K562 (cell line): ENCODE measurements around the gene PDZD2. TPM values are rescaled to one million over a fixed set of nuclear protein-coding genes. Genes with fewer than 3 reads are reported as not detected.

ENCODE experiments used
- ATAC-seq: fragments of 200-7000 bp; cut with Tn5 transposase; 3 replicates; pipeline ENCODE4 v1.9.1; 2020; ENCODE audit warnings: moderate library complexity
- BruUV-seq: library from RNA; stranded (reverse); fragments of 400-500 nt; replicated peaks from 2 replicates; lab custom pipeline; 2021; lab: Mats Ljungman, UMichigan
- CTCF ChIA-PET: fragments of 300-600 bp; formaldehyde crosslinking; extraction: SDS; loops from one replicate; lab custom pipeline; 2021; ENCODE audit warnings: low intra/inter-chr PET ratio; lab: Yijun Ruan, JAX
- POLR2A ChIA-PET: fragments of 300-600, 350-650 bp; sonication (Branson Sonifier 250); formaldehyde crosslinking; extraction: SDS; loops from one replicate; lab custom pipeline; 2021; ENCODE audit warnings: antibody characterized with exemption, inconsistent platforms; lab: Yijun Ruan, JAX
- DNase-seq, 4 experiments: peaks; one replicate each; pipeline versions ENCODE4 v3.0.0 to v3.0.0-alpha.2; 2011 to 2018; ENCODE audit warnings: low spot score in 3 of 4, mixed read lengths in 3 of 4; ENCODE audit errors: extremely low read depth in 1 of 4
- FAIRE-seq: peaks from 2 replicates; lab custom pipeline; 2011; peaks lifted over from hg19 to GRCh38; lab: Jason Lieb, UNC
- H2AFZ ChIP-seq: 2 replicates; pipeline ENCODE4 v1.6.0; 2011; ENCODE audit warnings: low read depth, low read length, control low read depth, inconsistent platforms
- H3K27ac ChIP-seq: fragments of 200-600 bp; 3 replicates; pipeline ENCODE4 v1.8.0; 2011; ENCODE audit warnings: low read depth, mild to moderate bottlenecking, control low read depth, inconsistent platforms, low read length, moderate library complexity, mixed read lengths; ENCODE audit errors: extremely low read depth
- H3K27me3 ChIP-seq, 2 experiments: fragments of 300-600 bp in 1 of 2; 2 replicates in 1 of 2; 3 replicates in 1 of 2; pipeline versions ENCODE4 v1.6.0 to v1.8.0; 2011; ENCODE audit warnings: inconsistent platforms in 2 of 2, low read length in 2 of 2, mild to moderate bottlenecking in 1 of 2, mixed read lengths in 1 of 2, moderate library complexity in 1 of 2; ENCODE audit not compliant: control insufficient read depth in 2 of 2, insufficient read depth in 2 of 2
- H3K36me3 ChIP-seq: fragments of 300-600 bp; 3 replicates; pipeline ENCODE4 v1.8.0; 2011; ENCODE audit warnings: mild to moderate bottlenecking, low read length, inconsistent platforms; ENCODE audit not compliant: control insufficient read depth, insufficient read depth
- H3K4me1 ChIP-seq, 2 experiments: fragments of 200-600 bp in 1 of 2; replicated peaks in 1 of 2; 2 replicates in 1 of 2; 3 replicates in 1 of 2; pipeline versions ENCODE4 v1.5.1 to v1.8.0; 2011; ENCODE audit warnings: inconsistent platforms in 2 of 2, low read length in 2 of 2, mild to moderate bottlenecking in 1 of 2, mixed read lengths in 1 of 2, moderate library complexity in 1 of 2; ENCODE audit not compliant: control insufficient read depth in 2 of 2, insufficient read depth in 2 of 2
- H3K4me2 ChIP-seq: 2 replicates; pipeline ENCODE4 v1.6.1; 2011; ENCODE audit warnings: low read length, control low read depth, inconsistent platforms, mixed read lengths; ENCODE audit not compliant: insufficient read depth
- H3K4me3 ChIP-seq: fragments of 200-600 bp; sonication (generic), shearing (Covaris generic); 2 replicates; pipeline ENCODE4 v1.5.1; 2016; ENCODE audit warnings: control low read depth, inconsistent platforms
- H3K79me2 ChIP-seq: fragments of 200-600 bp; 3 replicates; pipeline ENCODE4 v1.8.0; 2011; ENCODE audit warnings: low read length, inconsistent platforms; ENCODE audit not compliant: control insufficient read depth, insufficient read depth
- H3K9ac ChIP-seq, 2 experiments: 2 replicates each; pipeline versions ENCODE4 v1.6.0 to v1.6.1; 2011; ENCODE audit warnings: low read depth in 2 of 2, low read length in 2 of 2, control low read depth in 1 of 2, inconsistent platforms in 1 of 2, mild to moderate bottlenecking in 1 of 2, mixed read lengths in 1 of 2; ENCODE audit not compliant: insufficient read depth in 1 of 2
- H3K9me1 ChIP-seq: one replicate; pipeline ENCODE4 v1.6.0; 2011; ENCODE audit warnings: inconsistent platforms, mild to moderate bottlenecking, low read length, moderate library complexity; ENCODE audit not compliant: control insufficient read depth, insufficient read depth
- H3K9me3 ChIP-seq: replicated peaks from 2 replicates; pipeline ENCODE4 v1.5.1; 2011; ENCODE audit warnings: low read depth, low read length, inconsistent platforms; ENCODE audit not compliant: control insufficient read depth, insufficient read depth
- H4K20me1 ChIP-seq: replicated peaks from 2 replicates; pipeline ENCODE4 v1.6.1; 2011; ENCODE audit warnings: low read length, inconsistent platforms, mixed read lengths; ENCODE audit not compliant: control insufficient read depth, insufficient read depth
- ASH1L ChIP-seq: fragments of 450-650 bp; IDR thresholded peaks from 2 replicates; pipeline ENCODE4 v1.6.1; 2018; ENCODE audit warnings: borderline replicate concordance, mild to moderate bottlenecking, low read depth; ENCODE audit not compliant: partially characterized antibody
- BDP1 ChIP-seq: IDR thresholded peaks from 3 replicates; pipeline ENCODE4 v1.6.1; 2011; ENCODE audit not compliant: insufficient read length, insufficient read depth
- CREB3L1 ChIP-seq: fragments of 450-650 bp; IDR thresholded peaks from 2 replicates; pipeline ENCODE4 v1.6.1; 2014; ENCODE audit warnings: low read depth, mild to moderate bottlenecking, moderate library complexity, borderline replicate concordance
- DLX4 ChIP-seq: fragments of 250-450 bp; sonication (Bioruptor Pico); IDR thresholded peaks from 2 replicates; pipeline ENCODE4 v1.6.1; 2021; ENCODE audit warnings: mild to moderate bottlenecking
- ELF2 ChIP-seq: fragments of 250-450 bp; sonication (Bioruptor Pico); IDR thresholded peaks from 2 replicates; pipeline ENCODE4 v1.5.0; 2021; ENCODE audit warnings: mild to moderate bottlenecking
- ELF4 ChIP-seq: fragments of 450-650 bp; formaldehyde crosslinking; IDR thresholded peaks from 2 replicates; pipeline ENCODE4 v1.4.0; 2022; ENCODE audit warnings: missing genetic modification characterization
- L3MBTL2 ChIP-seq: fragments of 450-650 bp; IDR thresholded peaks from 2 replicates; pipeline ENCODE4 v1.6.1; 2016; ENCODE audit warnings: mild to moderate bottlenecking, moderate library complexity
- NKRF ChIP-seq: fragments of 450-650 bp; IDR thresholded peaks from 2 replicates; pipeline ENCODE4 v1.6.1; 2016; ENCODE audit warnings: borderline replicate concordance
- SMAD2 ChIP-seq: fragments of 150-350 bp; IDR thresholded peaks from 2 replicates; pipeline ENCODE4 v1.6.1; 2014; ENCODE audit warnings: low read depth, mild to moderate bottlenecking, low read length
- SPI1 ChIP-seq: IDR thresholded peaks from 2 replicates; pipeline ENCODE4 v1.6.1; 2011; ENCODE audit warnings: low read depth, low read length, control low read depth, borderline replicate concordance
- TAF1 ChIP-seq: IDR thresholded peaks from 2 replicates; pipeline ENCODE4 v1.6.1; 2011; ENCODE audit warnings: mild to moderate bottlenecking, low read length, moderate library complexity; ENCODE audit not compliant: insufficient read depth, control insufficient read depth, severe bottlenecking; ENCODE audit errors: extremely low read depth
- ZNF583 ChIP-seq: fragments of 250-450 bp; sonication (Bioruptor Pico); IDR thresholded peaks from 2 replicates; pipeline ENCODE4 v1.4.0; 2020
- WGBS: fragments of 100-300 bp; shearing (Covaris generic); methylation state at CpG from one replicate; pipeline ENCODE4 v1.1.6; 2016; ENCODE audit warnings: low coverage, mixed read lengths; ENCODE audit not compliant: insufficient coverage; ENCODE audit errors: missing lambda C conversion rate; 5-methylcytosine and 5-hydroxymethylcytosine counted together
- in situ Hi-C: fragments of 300-500 bp; cut with MboI; formaldehyde crosslinking; loops from 4 replicates; pipeline ENCODE4 v1.15.0; 2018; ENCODE audit warnings: inconsistent platforms, mixed read lengths
- intact Hi-C: fragments of 100-400 bp; cut with micrococcal nuclease; formaldehyde crosslinking; loops from 2 replicates; pipeline ENCODE4 v1.14.2; 2022
- polyA plus RNA-seq, 8 experiments: library from polyadenylated mRNA; depleted of rRNA in 4 of 8; stranded (reverse) in 5 of 8; unstranded in 3 of 8; fragments of >200 nt; fragmentation: Nextera tagmentation in 2 of 8; fragmentation: Illumina TruSeq in 1 of 8; extraction: Ambion mirVana in 2 of 8; extraction: Trizol in 1 of 8; gene quantifications; 2 replicates each; pipeline versions ENCODE4 v1.2.1 to v1.2.3, GENCODE V29; 2011 to 2014; ENCODE audit warnings: inconsistent platforms in 1 of 8, missing spikeins in 1 of 8
- total RNA-seq, 7 experiments: library from RNA; depleted of rRNA in 6 of 7; stranded (reverse); fragments of >200 nt in 6 of 7; fragmentation: Illumina TruSeq in 2 of 7; extraction: Trizol in 2 of 7; gene quantifications; 2 replicates each; pipeline versions ENCODE4 v1.2.1 to v1.2.3, GENCODE V29; 2011 to 2021; ENCODE audit warnings: low replicate concordance in 1 of 7

The PDZD2 gene
- total and polyA plus RNA-seq, 9 of the 15 experiments (the other 6 are each of a cell fraction or from before 2014, with no cell fraction given): 0.02 to 0.08 (median 0.04) TPM; not detected in 6

- Histone ChIP-seq H3K4me3 (no peak overlapping the region), H4K20me1 (no peaks in the 10 kb centered on the region), H3K9ac (no peak overlapping the region), H3K9me1 (no peaks in the 10 kb centered on the region), H3K36me3 (no peaks in the 10 kb centered on the region), H3K79me2 (no peaks in the 10 kb centered on the region), H3K4me1 (no peaks in the 10 kb centered on the region), H3K27me3 (peaks cover 13 to 18% of the 10 kb centered on the region in 2 experiments; a peak in 4 of 5 replicates), H2AFZ (no peak overlapping the region), H3K4me2 (no peak overlapping the region), H3K27ac (no peak overlapping the region), H3K9me3 (no peaks in the 10 kb centered on the region)
- ATAC-seq: no peak
- TF ChIP-seq CREB3L1 (no peak), ZNF583 (CRISPR knock-in tag) (no peak), TAF1 (no peak), NKRF (no peak), SPI1 (no peak), SMAD2 (no peak), BDP1 (no peak), ASH1L (no peak), L3MBTL2 (no peak), ELF2 (no peak), ELF4 (no peak), DLX4 (CRISPR knock-in tag) (no peak)
- ChIA-PET POLR2A (no interaction called here), CTCF (no interaction called here)
- BruUV-seq: no TSS peak
- 2% methylated on average over 6 of the region's 6 CpGs for WGBS
- in situ Hi-C loops (no loop called here), intact Hi-C loops (no loop called here)
- no peak for DNase-seq
- no peak for FAIRE-seq
These were observed 343.1 kb downstream of the PDZD2 start for GRCh38 chr5:31982027-31982426.
